PFSK-1 (cell line): ENCODE results near the gene DGLUCY.

Experiments used
- POLR2AphosphoS5 ChIP-seq: IDR thresholded peaks from 2 replicates; pipeline ENCODE4 v1.6.1; 2012; ENCODE audit warnings: low read depth, mild to moderate bottlenecking, control low read depth, low read length, moderate library complexity
- REST ChIP-seq, 2 experiments: IDR thresholded peaks; 2 replicates each; pipeline versions ENCODE4 v1.6.1 to v1.8.0; 2011 to 2012; ENCODE audit warnings: low read depth in 2 of 2, low read length in 2 of 2, control low read depth in 1 of 2, inconsistent platforms in 1 of 2, mild to moderate bottlenecking in 1 of 2, moderate library complexity in 1 of 2; ENCODE audit not compliant: insufficient read depth in 1 of 2
- SIN3A ChIP-seq: IDR thresholded peaks from 2 replicates; pipeline ENCODE4 v1.6.1; 2012; ENCODE audit warnings: mild to moderate bottlenecking, low read length, moderate library complexity, borderline replicate concordance; ENCODE audit not compliant: insufficient read depth
- TAF1 ChIP-seq: IDR thresholded peaks from 2 replicates; pipeline ENCODE4 v1.6.1; 2012; ENCODE audit warnings: low read length, control low read depth, borderline replicate concordance; ENCODE audit not compliant: insufficient read depth

GRCh38 chr14:91273885-91274273 lies 160.0 kb downstream of the DGLUCY start:
- TF ChIP-seq POLR2AphosphoS5 (no peak), TAF1 (no peak), SIN3A (no peak), REST (IDR thresholded peaks at IDR 0.05; ENCODE audit: insufficient read depth in 1 of 2, low read depth in 2 of 2, low read length in 2 of 2) (no peak)
